GM21576 (cell line): ENCODE measurements around the gene LUC7L3.
"Not testable (repeated sequence)": the region's sequence is repeated elsewhere in the genome, so short reads cannot be mapped to it uniquely, and the experiment has no call there.

Source experiments
- ATAC-seq: cut with Tn5 transposase; IDR thresholded peaks from one replicate; pipeline ENCODE4 v1.9.1; 2021; ENCODE audit warnings: mild to moderate bottlenecking, moderate library complexity; ENCODE audit not compliant: unreplicated experiment

The LUC7L3 gene

DNA sequence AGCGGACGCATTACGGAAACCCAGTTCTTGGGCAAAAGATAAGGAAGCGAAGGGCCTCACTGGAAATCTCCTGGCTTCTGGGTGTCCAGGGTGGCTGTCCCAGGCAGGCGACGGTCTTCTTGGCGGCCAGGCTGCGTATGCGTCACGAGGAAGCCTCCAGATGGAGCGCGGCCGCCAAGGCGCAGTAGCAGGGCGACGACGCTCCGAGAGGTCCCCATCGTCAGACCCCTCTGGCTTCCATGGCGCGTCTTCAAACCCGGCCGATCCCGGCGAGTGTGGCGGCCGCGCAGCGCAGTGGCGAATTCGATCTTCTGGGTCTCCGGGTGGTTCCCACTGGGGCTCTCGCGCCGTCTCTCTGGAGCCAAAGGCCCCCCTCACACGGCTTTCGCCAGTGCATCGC, 61.8 kb downstream of the LUC7L3 start:
- no peak for ATAC-seq

DNA sequence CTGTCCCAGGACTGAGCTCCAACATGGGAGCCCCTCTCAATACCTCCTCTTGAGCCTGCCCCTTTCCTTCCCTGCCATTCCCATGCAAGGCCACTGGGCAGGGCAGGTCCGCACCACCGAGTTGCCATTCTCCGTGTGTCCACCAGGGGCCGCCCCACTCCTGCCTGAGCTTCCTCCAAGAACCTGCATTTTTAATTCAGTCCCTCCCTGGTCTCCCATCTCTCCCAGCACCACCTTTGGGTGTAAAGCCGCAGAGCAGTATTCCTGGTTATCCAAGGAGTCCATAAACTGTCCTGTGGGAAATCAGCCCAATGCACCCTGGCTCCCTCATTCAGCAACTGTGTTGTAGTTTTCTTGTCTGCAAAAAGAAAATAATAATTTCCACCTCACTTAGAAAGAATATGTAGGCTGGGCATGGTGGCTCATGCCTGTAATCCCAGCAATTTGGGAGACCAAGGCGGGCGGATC, 63.8 kb downstream of the LUC7L3 start:
- ATAC-seq: peak; percentile 67

DNA sequence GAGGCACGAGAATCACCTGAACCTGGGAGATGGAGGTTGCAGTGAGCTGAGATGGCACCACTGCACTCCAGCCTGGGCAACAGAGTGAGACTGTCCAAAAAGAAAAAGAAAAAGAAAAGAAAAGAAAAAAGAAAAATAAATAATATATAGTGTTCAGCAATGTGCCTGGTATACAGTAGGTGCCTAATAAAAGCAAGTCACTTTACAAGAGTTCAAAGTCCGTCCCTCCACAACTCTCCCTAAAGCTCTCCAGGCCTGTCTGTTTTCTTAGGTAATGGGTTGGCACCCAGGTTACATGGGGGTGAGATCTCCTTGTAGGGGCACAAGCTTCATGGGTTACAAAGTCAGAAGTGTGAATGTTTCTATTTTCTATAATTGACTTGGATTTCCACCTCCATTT, 64.5 kb downstream of the LUC7L3 start:
- ATAC-seq: no peak

DNA sequence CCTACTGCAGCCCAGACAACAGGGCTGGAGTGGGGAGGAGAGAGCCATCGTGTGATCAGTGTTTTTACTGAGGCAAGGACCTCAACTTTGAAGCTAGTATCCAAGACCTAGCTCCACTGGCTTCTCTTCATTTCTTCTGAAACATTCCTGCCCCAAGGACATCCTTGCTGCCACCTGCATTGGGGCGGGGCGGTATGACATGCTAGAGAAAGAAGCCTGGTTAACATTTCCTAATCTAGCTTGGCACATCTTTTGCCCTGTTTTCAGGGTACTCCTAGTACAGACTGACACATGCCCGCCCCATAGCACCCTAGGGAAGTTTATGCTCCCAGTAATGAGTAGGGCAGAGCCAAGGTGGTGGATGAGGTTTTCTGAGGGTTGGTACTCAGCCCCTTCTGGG, 65.7 kb downstream of the LUC7L3 start:
- ATAC-seq: no peak

DNA sequence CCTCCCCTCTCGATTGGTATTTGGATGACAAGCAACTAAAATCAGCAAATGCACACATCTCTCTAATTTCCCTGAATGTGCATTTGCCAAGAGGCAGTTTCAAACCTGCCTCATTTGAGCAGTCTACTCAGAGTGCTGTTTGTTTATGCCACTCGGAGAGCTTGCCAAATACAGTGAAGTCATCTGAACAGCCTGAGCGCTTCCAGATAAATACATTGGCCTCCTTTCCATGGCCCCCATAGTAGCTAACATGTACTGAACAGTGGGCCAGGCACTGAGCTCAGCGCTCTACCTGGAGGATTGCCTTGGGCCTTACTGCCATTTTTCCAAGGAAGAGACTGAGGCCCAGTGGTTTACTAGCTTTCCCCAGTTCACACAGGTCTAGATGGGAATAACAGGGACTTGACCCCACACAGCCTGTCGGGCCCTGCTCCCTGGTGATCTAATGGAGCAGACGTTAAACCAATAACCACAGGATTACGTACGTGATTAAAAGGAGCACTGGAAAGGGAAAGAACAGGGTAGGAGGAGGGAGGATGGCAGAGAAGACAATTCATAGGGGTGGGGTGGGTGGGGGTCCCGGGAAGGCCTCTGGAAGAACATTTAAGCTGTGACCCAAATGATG, 66.7 kb downstream of the LUC7L3 start:
- no peak for ATAC-seq

DNA sequence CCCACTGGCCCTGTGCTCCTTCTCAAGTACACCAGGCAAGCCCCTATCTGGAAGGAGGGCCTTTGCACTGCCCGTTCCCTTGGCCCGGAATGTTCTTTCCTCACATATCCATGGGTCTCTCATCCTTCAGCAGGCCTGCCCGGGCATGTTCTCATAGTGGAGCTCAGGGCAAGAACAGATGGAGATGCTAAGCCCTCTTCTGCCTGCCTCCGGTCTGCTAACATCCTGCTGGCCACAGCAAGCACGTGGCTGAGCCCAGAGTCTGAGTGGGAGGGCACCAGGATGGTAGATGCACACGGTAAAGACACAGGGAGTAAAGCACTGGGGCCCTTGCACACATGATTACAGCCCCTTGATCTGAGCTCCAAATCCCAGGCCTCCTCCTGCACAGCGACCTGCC, 67.7 kb downstream of the LUC7L3 start:
- no peak for ATAC-seq

DNA sequence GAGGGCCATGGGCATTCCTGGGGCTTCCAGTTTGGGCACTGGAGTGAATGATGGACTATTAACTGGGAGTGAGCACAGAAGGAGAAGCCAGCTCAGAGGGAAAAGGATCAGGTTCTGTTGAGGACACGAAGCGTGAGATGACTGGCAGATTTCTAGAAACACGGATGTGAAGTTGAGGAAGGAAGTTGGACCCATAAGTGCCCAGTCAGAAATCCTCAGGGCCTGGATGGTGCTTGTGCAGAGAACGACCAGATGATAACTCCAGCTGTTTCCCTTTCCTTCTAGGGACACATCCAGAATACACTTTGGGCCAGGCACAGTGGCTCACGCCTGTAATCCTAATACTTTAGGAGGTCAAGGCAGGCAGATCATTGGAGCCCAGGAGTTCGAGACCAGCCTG, 71.2 kb downstream of the LUC7L3 start:
- no peak for ATAC-seq

DNA sequence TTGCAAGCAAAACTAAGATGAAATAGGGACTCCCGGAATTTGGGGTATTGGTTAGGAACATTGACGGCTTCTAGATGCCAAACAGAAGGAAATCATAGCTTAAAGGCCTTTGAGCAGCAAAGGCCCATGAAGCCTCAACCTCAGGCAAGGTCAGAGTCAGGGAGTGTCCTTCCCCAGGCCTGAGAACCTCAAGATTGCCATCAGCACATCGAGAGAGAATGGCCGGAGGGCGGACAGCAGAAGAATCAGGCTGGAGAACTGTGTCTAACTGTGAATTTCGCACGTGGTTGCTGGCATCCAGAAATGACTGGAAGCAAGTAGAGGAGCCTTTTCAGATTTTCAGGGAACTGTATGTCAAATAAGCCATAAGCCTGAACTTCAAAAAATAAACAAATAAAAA, 72.7 kb downstream of the LUC7L3 start:
- ATAC-seq: no peak

DNA sequence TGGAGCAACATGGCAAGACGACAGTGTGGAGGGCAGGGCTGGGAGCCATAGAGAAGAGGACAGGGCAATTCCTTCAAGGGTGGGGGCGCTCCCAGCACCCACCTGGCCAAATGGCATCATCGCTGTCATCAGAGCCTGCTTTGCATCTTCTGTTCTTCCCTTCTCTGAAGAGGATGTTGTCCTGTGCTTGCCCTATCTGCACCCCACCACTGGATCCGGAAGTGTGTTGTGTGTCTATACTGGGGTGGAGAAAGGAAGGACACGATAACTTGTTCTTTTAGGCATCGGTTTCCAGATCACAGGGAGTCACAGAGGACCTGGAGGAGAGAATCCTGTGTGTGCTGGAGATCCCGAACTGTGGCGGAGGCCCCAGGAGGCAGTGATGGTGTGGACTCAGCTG, 73.6 kb downstream of the LUC7L3 start:
- no peak for ATAC-seq

DNA sequence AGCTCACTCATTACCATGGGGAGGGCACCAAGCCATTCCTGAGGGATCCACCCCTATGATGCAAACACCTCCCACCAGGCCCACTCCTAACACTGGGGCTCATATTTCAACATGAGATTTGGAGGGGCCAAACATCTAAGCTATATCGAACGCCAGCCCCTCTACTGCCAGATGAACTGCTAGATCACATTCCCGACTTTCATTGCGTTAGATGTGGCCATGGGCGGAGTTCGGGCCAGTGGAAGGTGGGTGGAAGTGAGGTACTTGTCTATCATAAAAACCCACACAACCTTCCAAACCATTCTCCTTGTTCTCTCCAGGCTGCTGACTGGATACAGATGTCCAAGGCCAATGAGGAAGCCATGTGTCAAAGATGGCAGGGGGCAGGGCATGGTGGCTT, 75.0 kb downstream of the LUC7L3 start:
- no peak for ATAC-seq

DNA sequence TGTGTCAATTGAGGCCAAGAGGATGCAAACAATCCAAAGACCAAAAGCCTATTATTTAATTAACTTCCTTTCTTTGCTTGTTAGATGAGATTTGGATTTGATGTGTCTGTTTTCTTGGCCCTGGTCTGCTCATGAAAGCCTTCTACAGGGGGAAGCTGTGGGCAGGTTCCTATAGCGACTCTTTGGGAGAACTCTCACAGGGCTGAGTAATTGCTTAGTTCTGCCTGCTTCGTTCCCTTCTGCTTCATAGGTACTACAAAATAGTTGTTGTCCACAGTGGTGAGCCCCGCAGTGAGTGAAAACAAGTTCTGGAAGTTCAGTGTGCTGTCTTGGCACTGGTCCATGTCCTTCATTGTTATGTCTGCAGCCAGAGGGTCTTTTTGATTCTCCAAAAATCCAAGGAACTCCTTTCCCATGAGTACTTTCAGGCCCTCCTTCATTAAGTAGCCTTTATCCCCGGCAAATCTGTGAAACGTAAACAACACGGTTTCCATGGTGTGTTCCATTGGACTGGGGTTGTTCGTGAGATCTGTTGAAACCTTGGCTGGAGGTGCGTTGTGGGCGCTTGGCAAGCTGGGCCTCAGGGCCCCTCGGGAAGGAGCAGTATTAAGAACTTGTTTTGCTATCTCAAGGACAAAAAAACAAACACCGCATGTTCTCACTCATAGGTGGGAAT, 77.9 kb downstream of the LUC7L3 start:
- no peak for ATAC-seq

DNA sequence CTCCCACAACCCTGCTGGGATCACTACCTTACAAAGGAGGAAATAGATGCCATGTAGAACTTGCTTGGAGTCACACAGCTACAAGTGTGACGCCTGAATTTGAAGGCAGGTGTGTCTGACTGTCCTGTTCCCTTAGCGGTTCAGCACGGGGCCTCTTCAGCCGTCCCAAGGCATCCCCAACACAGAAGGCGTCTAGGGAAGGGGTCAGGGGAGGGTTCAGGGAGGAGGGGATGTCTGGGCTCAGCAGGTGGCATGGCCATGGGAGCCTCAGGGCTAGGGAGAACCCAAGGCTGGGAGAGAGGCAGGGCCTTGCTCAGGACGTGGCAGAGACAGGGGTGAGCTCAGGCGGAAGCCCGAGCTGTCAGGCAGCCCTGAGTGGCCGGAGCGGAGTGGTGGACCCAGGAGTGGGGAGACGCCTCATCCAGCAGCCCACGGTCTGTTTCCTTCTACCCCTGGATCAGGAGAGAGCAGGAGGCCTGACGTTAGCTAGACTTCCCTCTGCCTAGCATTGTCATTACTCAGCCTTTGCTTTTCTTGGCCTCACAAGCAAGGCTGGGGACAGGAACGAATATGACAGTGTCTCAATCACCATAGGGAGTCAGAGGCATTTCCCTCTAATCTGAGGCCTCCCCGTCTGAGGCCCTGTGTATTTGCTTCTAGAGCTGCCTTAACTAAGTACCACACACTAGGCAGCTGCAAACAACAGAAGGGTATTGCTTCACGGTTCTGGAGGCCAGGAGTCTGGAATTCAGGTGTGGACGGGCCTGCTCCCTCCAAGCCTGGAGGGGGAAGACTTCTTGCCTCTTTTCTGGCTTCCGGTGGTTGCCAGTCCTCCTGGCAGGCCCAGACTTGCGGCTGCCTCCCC, 79.3 kb downstream of the LUC7L3 start:
- ATAC-seq: no peak

DNA sequence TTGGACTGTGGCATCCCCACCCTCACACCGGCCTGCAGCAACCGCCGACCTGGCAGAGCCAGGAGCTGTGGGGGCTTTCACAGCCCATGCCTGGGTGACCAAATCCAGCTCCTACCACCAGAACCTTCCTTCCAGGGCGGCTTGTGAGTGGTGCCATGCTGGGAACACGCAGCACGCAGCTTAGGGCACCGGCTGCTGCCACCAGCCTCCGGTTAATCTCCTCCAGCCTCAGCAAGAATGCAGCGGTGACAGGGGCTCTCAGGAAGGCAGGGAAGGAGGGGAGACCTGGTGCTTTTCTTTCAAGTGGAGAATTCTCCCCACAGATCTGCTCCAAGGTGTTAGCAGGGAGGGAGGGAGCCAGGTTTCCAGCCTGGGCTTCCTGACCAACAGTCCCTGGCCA, 80.2 kb downstream of the LUC7L3 start:
- ATAC-seq: no peak

DNA sequence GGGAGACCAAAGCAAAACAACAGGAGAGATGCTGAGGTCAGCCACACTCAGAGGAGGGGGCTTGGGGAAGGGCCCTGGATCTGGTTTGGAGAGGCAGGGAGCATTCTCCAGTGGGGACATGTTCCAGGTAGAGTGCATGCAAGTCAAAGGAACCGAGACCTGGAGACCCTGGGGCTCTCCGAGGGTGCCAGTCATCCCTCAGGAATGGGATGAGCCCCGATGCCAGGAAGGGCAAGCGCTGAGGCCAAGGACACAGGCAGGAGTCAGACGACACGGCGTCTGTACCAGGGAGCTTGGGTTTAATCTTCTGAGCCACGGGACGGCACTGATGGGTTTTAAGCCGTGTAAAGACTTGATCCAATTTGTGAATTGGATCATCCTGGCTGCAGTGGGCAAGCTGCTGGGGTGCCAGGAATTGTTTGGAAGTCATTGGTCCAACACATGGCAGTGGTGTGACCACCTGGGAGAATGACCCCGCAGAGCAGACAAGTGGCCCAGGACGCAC, 80.8 kb downstream of the LUC7L3 start:
- ATAC-seq: no peak

DNA sequence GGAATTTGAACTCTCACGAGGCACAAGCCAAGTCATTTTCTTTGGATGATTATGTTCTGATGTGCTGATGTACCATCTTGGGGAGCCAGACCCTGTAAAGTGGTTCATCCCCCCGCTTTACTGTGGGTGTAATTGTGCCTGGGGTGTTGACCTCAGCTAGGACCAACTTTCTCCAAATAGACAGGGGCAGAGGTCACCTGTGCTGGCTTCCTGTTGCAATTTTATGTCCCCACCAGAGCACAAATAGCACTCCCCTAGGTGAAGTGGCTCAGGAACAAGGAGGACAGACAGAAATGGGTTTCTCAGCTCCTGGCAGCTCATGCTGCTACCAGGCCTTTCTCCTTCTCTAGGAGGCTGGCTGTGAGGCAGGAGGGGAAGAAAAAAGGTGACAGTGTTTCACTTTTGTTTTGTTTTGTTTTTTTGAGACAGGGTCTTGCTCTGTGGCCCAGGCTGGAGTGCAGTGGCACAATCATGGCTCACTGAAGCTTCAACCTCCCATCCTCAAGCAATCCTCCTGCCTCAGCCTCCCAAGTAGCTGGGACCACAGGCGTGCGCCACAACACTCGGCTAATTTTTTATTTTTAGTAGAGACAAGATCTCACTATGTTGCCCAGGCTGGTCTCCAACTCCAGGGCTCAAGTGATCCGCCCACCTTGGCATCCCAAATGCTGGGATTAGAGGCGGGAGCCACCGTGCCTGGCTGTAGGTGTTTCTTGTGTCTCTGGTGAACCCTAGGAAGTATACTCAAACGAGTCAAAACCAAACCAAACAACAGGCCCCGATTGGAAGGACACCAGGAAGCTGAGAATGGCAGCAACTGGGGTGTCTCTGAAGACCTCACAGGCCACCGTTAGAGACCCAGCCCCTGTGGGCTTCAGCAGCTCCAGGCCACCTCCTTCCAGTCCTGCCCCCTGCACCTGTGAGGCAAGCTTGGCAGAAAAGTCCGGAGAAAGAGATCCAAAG, 83.5 kb downstream of the LUC7L3 start:
- no peak for ATAC-seq

DNA sequence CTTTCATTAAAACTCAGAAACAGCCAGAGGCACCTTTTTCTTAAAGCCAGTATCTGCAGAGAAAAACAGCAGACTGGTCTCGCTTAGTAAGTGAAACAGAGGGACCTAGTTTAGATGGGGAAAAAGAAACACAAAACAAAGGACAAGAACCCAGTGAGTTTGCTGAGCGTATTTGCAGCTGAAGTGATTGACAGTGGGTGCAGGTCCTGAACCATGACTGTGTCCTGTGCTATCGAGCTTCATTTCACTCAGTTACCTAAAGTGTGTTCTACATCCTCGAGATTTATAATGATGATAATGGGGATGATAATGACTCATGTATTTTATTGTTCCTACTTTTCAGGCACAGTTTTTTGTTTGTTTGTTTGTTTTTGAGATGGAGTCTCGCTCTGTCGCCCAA, 84.3 kb downstream of the LUC7L3 start:
- ATAC-seq: no peak

DNA sequence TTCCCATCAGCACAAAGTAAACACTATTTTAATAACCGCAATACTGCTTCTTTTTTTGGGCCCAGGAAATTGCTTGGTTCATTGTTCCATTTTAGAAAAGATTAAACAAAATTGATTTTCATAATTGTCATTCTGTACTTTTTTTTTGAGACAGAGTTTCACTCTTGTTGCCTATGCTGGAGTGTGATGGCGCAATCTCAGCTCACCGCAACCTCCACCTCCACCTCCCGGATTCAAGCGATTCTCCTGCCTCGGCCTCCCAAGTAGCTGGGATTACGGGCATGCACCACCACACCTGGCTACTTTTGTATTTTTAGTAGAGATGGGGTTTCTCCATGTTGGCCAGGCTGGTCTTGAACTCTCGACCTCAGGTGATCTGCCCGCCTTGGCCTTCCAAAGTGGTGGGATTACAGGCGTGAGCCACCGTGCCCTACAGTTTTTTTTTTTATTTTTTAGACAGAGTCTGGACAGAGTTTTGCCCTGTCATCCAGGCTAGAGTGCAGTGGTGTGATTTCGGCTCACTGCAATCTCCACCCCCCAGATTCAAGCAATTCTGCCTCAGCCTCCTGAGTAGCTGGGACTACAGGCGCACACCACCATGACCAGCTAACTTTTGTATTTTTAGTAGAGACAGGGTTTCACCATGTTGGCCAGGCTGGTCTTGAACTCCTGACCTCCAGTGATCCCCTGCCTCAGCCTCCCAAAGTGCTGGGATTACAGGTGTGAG, 85.5 kb downstream of the LUC7L3 start:
- not testable (repeated sequence) for ATAC-seq

DNA sequence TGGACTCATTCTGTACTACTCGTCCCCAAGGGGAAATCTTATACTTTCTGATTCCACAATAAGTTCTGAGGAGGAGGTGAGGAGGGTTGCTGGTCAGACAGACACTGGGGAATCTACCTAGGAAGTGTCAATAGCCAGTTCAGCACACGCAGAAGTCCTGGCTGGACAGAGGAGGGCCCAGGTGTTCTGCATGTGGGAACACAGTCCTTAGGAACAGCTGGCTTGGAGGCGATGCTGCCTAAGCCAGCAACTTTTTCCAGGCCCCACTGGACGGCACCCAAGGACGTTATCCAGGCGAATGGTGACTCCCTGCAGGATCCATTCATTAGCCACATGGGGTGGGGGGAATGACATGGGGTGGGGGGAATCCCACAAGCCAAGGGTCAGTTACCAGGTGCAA, 86.1 kb downstream of the LUC7L3 start:
- no peak for ATAC-seq
